NCI-H146 treated with DMSO at 0.1 percent for 48 hours (cell line): ENCODE measurements around the gene NBPF12.
"Not testable (repeated sequence)": the region's sequence is repeated elsewhere in the genome, so short reads cannot be mapped to it uniquely, and the experiment has no call there.

Experiments
- DNase-seq: peaks from one replicate; lab custom pipeline; 2025; ENCODE audit not compliant: unreplicated experiment; lab: John Stamatoyannopoulos, UW

Gene NBPF12

GRCh38 chr1:146938242-146938902 lies at the start of gene NBPF12:
TSS of gene NBPF12 (plus strand) at chr1:146938324. CDS start at chr1:146960144, 21,820 bp downstream.
- DNase-seq: peak; percentile 62

GRCh38 chr1:146891355-146891754 lies 46.8 kb upstream of the NBPF12 start:
- DNase-seq: not testable (repeated sequence)

DNA sequence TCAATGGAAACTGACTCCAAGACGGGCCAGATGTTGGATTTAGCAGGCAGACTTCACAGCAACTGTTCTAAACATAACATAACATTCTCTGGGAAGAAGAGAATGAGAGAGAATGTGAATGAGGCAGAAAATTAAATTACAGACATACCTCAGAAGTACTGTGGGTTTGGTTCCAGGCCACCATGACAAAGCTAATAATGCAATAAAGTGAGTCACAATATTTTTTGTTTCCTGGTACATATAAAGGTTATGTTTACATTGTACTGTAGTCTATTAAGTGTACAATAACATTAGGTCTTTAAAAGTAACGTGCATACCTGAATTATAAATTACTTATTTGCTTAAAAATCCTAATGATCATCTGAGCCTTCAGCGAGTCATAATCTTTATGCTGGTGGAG lies 45.8 kb upstream of the NBPF12 start:
- not testable (repeated sequence) for DNase-seq

DNA sequence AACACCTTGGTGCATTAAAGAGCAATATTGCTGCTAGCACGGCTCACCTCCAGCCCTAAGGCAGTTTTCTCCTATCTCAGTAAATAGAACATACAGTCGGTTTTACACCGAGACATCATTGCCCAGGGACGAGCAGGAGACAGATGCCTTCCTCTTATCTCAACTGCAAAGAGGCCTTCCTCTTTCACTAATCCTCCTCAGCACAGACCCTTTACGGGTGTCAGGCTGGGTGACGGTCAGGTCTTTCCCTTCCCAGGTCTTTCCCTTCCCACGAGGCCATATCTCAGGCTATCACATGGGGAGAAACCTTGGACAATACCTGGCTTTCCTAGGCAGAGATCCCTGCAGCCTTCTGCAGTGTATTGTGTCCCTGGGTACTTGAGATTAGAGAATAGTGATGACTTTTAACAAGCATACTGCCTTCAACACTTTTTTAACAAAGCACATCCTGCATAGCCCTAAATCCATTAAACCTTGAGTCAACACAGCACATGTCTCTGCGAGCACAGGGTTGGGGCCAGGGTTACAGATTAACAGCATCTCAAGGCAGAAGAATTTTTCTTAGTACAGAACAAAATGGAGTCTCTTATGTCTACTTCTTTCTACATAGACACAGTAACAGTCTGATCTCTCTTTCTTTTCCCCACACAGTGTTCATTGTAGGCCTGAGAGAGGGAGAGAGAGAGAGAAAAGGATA lies 30.4 kb upstream of the NBPF12 start:
- DNase-seq: not testable (repeated sequence)

- not testable (repeated sequence) for DNase-seq
These were observed 25.1 kb upstream of the NBPF12 start for GRCh38 chr1:146912975-146913374.

DNA sequence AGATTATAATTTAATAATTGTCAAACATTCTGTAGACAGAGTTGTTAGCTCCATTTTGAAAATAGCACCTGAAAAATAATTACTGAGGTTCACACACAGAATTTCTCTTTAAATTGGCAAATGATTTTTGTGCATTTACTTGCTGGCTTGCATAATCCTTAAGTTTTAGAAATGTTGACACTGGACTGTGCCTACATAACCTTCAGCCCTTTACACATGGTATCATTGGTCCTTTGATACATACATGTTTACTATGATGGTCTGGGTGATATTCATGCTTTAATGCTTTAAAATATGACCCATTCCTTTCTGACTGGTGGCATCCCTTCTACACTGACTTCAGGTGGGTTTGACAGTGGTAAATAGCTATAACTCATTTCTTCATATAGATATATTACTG lies 17.3 kb upstream of the NBPF12 start:
- DNase-seq: not testable (repeated sequence)

DNA sequence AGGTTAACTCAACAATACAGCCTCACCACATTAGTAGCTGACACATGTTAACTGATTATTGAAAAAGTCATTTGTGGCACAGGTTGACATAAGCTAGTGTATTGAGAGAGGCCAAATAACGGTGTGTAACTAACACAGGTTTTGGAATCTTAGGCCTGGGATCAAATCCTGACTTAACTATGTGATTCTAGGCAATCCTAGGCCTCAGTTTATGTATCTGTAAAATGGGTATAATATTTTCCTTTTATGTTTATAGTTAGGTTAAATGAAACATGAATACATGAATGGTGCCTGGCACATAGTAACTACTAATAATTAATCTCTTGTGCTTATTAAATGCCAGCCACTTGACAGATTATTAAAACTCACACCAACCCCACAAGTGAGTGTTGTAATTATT lies 15.5 kb upstream of the NBPF12 start:
- DNase-seq: not testable (repeated sequence)

DNA sequence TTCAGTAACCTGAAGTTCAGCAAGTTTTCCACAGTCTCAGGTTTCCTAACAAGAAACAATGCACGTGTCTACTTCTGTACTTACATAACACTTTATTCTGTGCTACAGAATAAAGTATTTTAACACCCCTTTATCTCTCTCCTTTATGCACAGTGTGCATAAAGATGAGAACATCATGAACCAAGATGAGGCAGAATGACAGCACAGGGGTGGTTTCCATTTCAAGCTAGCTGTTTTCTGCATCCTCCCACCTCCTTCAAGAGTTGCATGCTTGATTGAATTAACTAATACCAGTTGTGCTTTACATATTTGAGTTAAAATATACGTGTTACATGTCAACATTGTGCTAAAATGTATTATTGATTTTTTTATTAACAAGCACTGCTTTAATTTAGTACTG lies 14.0 kb upstream of the NBPF12 start:
- DNase-seq: not testable (repeated sequence)

DNA sequence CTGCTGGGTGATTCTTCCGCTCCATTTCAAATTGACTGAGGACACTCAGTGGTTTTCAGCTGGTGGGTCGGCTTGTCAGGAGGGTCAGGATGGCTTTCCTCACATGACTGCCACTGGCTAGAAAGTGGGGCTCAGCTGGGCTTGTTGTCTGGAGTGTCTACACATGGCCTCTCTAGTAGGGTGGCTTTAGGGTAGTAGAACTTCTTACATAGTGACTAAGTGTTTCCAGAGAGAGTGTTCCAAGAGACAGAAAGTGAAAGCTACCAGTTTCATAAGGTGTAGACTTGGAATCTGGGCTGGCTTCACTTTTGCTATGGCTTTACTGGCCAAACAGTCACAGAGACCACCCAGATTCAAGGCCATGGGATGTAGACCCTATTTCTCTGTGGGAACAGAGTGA lies 11.7 kb upstream of the NBPF12 start:
- DNase-seq: not testable (repeated sequence)

DNA sequence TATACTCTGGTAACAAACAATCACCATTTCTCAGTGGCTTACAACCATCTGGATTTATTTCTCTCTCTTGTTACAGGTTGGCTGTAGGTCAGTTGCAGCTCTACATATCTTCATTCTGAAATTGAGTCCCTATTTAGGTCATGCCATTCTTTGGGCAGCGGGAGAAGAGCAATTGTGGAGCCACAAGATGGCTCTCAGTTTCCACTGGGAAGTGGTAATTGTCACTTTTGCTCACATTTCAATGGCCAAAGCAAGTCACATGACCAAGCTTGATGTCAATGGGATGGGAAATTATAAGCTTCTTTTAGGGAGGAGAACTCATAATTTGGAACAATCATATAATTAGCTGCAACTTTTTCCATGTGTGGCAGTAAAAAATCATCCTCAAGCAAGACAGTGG lies 7.9 kb upstream of the NBPF12 start:
- DNase-seq: not testable (repeated sequence)

GRCh38 chr1:146934390-146935223 lies 3.5 kb upstream of the NBPF12 start:
- DNase-seq: not testable (repeated sequence)

DNA sequence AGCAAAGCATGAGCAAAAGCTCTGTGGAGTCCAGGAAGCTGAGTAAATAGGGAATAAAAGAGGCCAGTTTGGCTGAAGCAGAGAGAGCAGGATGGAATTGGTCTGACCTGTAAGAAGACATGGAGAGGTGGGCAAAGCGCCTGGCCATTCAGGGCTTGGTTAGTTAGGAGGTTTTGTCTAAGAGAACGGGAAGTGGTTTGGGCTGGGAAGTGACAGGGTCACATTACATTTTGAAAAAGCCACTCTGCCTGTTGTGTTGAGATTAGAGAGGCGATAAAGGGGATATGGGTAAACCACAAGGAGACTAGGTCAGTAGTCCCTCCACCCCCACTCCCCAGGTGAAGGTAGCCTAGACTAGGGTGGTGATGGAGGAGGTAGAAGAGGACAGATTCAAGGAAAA lies 662 bp upstream of the NBPF12 start:
- DNase-seq: not testable (repeated sequence)

- DNase-seq: not testable (repeated sequence)
These were observed 1.0 kb downstream of the NBPF12 start for GRCh38 chr1:146938927-146939786.

DNA sequence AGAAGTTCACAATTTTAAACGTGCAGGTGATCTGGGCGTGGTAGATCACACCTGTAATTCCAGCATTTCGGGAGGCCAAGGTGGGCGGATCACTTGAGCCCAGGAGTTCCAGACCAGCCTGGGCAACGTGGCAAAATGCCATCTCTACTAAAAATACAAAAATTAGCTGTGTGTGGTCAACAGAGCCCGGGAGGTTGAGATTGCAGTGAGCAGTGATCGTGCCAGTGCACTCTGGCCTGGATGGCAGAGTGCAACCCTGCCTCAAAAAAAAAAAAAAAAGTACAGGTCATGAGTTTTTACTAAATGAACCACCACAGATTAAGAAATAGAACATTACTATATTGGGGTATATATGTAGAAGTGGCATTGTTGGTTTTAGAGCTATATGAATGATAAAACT lies 2.2 kb downstream of the NBPF12 start:
- DNase-seq: not testable (repeated sequence)

- not testable (repeated sequence) for DNase-seq
These were observed 5.3 kb downstream of the NBPF12 start for GRCh38 chr1:146943342-146943886.

DNA sequence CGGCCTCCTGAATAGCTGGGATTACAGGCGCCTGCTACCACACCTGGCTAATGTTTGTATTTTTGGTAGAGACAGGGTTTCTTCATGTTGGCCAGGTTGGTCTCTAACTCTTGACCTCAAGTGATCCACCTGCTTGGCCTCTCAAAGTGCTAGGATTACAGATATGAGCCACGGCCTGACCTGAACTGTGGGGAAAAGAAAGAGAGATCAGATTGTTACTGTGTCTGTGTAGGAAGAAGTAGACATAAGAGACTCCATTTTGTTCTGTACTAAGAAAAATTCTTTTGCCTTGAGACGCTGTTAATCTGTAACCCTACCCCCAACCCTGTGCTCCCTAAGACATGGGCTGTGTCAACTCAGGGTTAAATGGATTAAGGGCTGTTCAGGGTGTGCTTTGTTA lies 10.0 kb downstream of the NBPF12 start:
- not testable (repeated sequence) for DNase-seq

DNA sequence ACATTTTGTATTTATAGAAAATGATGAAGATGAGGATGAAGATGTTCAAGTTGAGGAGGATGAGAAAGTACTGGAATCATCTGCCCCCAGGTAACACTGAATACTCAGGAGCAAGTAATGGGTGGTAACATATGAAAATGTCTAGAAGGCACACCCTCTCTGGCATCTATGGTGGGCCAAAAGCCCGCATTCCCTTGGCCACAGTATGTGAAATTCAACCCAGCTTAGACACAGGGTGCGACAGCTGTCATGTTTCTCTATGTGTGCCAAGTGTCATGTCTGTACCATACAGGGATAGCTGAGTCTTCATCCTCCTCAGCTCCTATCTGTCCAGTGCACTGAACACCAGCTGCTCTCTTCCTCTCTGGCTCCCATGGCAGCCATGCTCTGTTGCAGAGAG lies 26.2 kb downstream of the NBPF12 start:
- DNase-seq: not testable (repeated sequence)

GRCh38 chr1:146966351-146966750 lies 28.2 kb downstream of the NBPF12 start:
- not testable (repeated sequence) for DNase-seq

GRCh38 chr1:146970656-146971055 lies 32.5 kb downstream of the NBPF12 start:
- DNase-seq: not testable (repeated sequence)

DNA sequence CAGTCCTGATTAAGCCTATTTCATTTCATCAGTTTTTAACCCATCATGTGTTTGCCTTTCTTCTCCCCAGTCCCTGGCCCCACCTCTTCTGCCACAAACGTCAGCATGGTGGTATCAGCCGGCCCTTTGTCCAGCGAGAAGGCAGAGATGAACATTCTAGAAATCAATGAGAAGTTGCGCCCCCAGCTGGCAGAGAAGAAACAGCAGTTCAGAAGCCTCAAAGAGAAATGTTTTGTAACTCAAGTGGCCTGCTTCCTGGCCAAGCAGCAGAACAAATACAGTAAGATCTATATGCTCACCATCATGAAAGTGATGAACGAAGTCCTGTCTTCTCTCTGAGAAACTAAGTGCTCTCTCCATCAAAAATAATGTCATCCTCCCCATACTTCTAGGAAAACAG lies 34.6 kb downstream of the NBPF12 start:
- DNase-seq: not testable (repeated sequence)
